Suprapubic skin (tissue), 4 donors: ENCODE data around the gene MGAT5B.

Experiments
- EP300 ChIP-seq: sonication (generic); formaldehyde crosslinking; IDR thresholded peaks from one replicate; pipeline ENCODE4 v1.6.1; 2017; ENCODE audit warnings: antibody characterized with exemption
- POLR2A ChIP-seq, 2 donors: fragments of 450-650 bp; IDR thresholded peaks; one replicate each; pipeline ENCODE4 v1.6.1; 2017; ENCODE audit warnings: antibody characterized with exemption in 2 of 2, mild to moderate bottlenecking in 2 of 2, moderate library complexity in 2 of 2
- POLR2AphosphoS5 ChIP-seq, 3 donors: sonication (generic); formaldehyde crosslinking; IDR thresholded peaks; one replicate each; pipeline ENCODE4 v1.6.1; 2017; ENCODE audit warnings: antibody characterized with exemption in 3 of 3
- TF ChIP-seq, protein P1 (sequence below), 2 donors: fragments of 200-600 bp in 1 of 2; fragments of 450-650 bp in 1 of 2; sonication (generic) in 1 of 2; IDR thresholded peaks; one replicate each; pipeline ENCODE4 v1.5.1; 2016 to 2019; ENCODE audit warnings: antibody characterized with exemption in 2 of 2, mild to moderate bottlenecking in 1 of 2, moderate library complexity in 1 of 2

DNA sequence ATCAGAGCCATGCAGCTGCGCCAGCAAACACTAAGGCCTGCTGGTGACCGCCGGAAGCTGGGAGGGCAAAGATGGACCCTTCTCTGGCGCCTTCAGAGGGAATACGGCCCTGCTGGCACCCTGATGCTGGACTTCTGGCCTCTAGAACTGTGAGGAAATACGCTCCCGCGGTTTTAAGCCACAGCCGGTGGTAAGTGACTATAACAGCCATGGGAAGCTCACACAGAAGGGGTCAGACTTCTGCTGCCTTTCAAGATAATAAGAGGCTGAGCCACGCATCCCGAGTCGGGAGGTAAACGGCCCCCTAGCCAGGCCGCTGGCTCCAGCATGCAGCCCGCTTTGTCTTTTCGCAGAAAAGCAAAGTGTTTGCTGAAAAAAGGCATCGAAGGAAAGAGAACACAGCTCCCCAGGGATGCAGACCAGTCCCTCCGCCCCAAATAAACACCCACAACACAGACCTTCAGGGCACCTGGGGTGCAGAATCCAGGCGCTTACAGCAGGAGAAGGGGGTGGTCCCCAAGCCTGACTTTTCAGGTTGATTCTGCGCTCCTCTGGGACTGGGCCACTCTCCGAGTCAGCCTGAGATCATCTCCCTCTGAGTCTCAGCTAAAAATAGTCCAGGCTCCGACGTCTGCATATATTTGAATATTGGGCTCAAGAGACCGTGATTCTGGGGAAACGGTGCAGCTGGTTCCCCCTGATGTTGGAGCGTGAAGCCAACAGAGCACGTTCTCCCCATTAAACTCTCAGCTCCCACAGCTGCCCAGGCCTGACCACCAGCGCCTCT is 89.7 kb downstream of the MGAT5B start:
- TF ChIP-seq POLR2A (IDR thresholded peaks at IDR 0.05) (no peak), POLR2AphosphoS5 (IDR thresholded peaks at IDR 0.05) (no peak), EP300 (no peak)
- TF ChIP-seq, protein P1, sequence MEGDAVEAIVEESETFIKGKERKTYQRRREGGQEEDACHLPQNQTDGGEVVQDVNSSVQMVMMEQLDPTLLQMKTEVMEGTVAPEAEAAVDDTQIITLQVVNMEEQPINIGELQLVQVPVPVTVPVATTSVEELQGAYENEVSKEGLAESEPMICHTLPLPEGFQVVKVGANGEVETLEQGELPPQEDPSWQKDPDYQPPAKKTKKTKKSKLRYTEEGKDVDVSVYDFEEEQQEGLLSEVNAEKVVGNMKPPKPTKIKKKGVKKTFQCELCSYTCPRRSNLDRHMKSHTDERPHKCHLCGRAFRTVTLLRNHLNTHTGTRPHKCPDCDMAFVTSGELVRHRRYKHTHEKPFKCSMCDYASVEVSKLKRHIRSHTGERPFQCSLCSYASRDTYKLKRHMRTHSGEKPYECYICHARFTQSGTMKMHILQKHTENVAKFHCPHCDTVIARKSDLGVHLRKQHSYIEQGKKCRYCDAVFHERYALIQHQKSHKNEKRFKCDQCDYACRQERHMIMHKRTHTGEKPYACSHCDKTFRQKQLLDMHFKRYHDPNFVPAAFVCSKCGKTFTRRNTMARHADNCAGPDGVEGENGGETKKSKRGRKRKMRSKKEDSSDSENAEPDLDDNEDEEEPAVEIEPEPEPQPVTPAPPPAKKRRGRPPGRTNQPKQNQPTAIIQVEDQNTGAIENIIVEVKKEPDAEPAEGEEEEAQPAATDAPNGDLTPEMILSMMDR (IDR thresholded peaks at IDR 0.05) = no peak
